BE2C (cell line): ENCODE measurements around the gene KLHL22.
"Not testable (repeated sequence)": the region's sequence is repeated elsewhere in the genome, so short reads cannot be mapped to it uniquely, and the experiment has no call there.

Experiments
- DNase-seq: peaks from one replicate; pipeline ENCODE4 v3.0.0-alpha.2; 2020
- H3K27me3 ChIP-seq: fragments of 250-450 bp; sonication (Bioruptor Pico); 2 replicates; pipeline ENCODE4 v1.5.1; 2020; ENCODE audit warnings: mild to moderate bottlenecking
- H3K36me3 ChIP-seq: fragments of 250-450 bp; sonication (Bioruptor Pico); 2 replicates; pipeline ENCODE4 v1.5.1; 2020; ENCODE audit warnings: mild to moderate bottlenecking
- H3K4me1 ChIP-seq: fragments of 250-450 bp; sonication (Bioruptor Pico); 2 replicates; pipeline ENCODE4 v1.5.1; 2020
- H3K4me3 ChIP-seq: 2 replicates; pipeline ENCODE4 v1.5.1; 2011; ENCODE audit warnings: low read depth, low read length
- H3K9me3 ChIP-seq: fragments of 250-450 bp; sonication (Bioruptor Pico); 2 replicates; pipeline ENCODE4 v1.5.1; 2020
- TF ChIP-seq, protein P1 (sequence below): IDR thresholded peaks from 2 replicates; pipeline ENCODE4 v1.5.1; 2012; ENCODE audit warnings: mild to moderate bottlenecking, low read depth, low read length

Gene KLHL22

DNA sequence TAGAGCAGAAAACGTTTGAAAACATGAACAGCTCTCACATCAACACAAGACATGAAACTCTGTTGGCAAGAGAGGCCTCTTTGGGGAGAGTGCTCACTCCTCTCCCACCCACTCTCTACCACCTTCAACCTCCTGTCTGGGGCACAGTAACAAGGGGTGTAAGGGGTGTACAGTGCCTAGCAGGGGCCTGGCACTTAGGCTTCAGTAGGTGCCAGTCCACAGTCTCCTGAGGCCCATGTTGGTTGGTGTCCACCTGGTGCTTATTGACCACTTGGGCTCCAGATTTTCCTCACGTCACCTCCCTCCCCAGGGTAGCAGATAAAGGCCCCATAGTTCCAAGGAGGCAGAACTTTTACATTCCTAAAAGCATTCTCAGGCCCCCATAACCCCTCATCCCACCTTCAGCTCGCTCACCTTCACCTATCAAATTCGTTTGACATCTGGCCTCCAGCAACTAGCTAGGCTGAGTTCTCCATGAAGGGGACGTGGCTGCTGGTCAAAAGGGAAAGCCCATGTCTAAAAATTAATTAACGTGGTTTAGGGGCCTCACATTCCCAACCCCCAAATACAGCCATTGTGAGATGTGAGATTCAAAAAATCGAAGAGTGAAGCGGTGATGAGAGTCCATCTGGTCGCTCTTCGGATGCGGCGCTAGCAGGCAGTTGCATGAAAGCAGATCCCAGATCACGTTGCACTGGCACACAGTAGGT lies 11.1 kb upstream of the KLHL22 start:
- Histone ChIP-seq H3K27me3 (no peaks in the 10 kb centered on the region), H3K9me3 (no peaks in the 10 kb centered on the region), H3K4me3 (peak overlapping the region; percentile 100), H3K4me1 (peaks cover 12% of the 10 kb centered on the region), H3K36me3 (peaks cover 2% of the 10 kb centered on the region; the same call in 1 of the 2 replicates)
- DNase-seq, result no peak
- TF ChIP-seq, protein P1, sequence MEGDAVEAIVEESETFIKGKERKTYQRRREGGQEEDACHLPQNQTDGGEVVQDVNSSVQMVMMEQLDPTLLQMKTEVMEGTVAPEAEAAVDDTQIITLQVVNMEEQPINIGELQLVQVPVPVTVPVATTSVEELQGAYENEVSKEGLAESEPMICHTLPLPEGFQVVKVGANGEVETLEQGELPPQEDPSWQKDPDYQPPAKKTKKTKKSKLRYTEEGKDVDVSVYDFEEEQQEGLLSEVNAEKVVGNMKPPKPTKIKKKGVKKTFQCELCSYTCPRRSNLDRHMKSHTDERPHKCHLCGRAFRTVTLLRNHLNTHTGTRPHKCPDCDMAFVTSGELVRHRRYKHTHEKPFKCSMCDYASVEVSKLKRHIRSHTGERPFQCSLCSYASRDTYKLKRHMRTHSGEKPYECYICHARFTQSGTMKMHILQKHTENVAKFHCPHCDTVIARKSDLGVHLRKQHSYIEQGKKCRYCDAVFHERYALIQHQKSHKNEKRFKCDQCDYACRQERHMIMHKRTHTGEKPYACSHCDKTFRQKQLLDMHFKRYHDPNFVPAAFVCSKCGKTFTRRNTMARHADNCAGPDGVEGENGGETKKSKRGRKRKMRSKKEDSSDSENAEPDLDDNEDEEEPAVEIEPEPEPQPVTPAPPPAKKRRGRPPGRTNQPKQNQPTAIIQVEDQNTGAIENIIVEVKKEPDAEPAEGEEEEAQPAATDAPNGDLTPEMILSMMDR, result no peak

DNA sequence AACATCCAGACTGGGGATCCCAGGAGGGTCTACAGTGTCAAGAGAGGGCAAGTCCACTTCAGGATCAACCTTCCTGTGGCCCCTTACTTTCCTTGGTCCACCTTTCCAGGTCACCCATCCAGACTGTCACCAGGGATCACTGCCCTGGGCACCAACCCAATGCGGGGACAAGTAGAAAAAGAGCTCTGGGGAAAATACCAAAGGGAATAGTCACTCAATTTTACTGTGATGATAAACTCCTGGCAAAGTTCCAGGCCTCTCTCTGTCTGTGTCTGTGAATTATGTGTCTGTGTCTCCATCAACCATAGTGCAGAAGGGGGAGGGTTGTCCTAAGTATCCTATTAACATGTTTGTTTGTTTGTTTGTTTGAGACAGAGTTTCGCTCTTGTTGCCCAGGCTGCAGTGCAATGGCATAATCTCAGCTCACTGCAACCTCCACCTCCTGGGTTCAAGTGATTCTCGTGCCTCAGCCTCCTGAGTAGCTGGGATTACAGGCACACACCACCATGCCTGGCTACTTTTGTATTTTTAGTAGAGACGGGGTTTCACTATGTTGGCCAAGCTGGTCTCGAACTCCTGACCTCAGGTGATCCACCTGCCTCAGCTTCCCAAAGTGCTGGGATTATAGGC lies 8.8 kb upstream of the KLHL22 start:
- H3K27me3 ChIP-seq, H3K9me3 ChIP-seq, H3K36me3 ChIP-seq, H3K4me3 ChIP-seq: not testable (repeated sequence)
- H3K4me1 ChIP-seq, result peaks cover 12% of the 10 kb centered on the region
- peak; percentile 53 for DNase-seq

DNA sequence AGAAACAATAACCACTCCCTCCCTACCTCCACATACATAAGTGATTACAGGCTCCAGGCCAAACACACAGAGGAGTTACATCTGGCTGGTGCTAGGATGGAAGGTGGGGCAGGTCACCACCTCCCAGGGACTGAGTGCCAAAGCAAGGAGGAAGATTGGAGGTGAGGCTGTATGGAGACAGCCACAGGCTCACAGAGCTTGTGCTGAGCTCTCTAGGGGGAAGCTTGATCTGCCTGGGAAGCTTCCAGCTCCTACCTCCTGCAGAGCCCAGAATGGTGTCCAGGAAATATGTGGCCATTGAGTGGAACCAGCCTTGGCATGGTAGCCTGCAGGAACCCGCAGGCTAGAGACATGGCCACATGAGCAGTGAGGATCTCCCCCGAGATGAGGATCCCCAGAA lies 8.2 kb upstream of the KLHL22 start:
- H3K4me1 ChIP-seq, result peaks cover 12% of the 10 kb centered on the region
- TF ChIP-seq, protein P1, result no peak
- no peak for DNase-seq
- no peaks in the 10 kb centered on the region for H3K9me3 ChIP-seq
- H3K36me3 ChIP-seq, result no peaks in the 10 kb centered on the region
- no peak overlapping the region for H3K4me3 ChIP-seq
- no peaks in the 10 kb centered on the region for H3K27me3 ChIP-seq

DNA sequence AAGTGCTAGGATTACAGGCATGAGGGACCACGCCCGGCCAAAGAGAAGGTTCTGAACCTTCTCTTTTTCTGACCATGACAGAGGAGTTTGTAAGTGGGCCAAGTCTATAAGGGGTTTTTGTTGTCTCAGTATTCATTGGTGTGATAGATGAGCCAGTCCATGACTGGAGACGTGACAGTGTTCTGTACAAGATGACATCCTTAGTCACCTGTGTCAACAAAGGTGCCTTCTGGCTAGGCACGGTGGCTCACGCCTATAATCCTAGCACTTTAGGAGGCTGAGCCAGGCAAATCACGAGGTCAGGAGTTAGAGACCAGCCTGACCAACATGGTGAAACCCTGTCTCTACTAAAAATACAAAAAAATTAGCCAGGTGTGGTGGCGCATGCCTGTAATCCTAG lies 4.2 kb upstream of the KLHL22 start:
- Histone ChIP-seq H3K9me3 (no peaks in the 10 kb centered on the region), H3K27me3 (no peaks in the 10 kb centered on the region), H3K36me3 (no peaks in the 10 kb centered on the region), H3K4me1 (peaks cover 12% of the 10 kb centered on the region), H3K4me3 (no peak overlapping the region)
- TF ChIP-seq, protein P1, result no peak
- DNase-seq, result no peak

DNA sequence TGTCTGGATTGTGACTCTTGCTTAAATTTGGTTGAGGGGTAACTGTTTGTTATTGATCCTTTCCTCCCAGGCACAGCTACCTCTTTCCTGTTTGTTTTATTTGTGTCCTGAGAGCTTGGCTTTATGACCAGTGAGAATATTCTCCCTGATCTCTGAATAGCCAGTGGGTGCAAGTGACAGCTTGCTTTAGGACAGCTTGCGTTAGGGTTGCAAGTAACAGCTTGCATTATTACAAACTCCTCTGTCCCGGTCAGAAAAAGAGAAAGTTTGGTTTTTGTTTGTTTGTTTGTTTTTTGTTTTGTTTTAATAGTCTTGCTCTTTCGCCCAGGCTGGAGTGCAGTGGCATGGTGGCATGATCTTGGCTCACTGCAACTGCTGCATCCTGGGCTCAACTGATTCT lies 3.3 kb upstream of the KLHL22 start:
- H3K9me3 ChIP-seq, result no peaks in the 10 kb centered on the region
- H3K36me3 ChIP-seq, result no peaks in the 10 kb centered on the region
- H3K4me3 ChIP-seq, result no peak overlapping the region
- H3K4me1 ChIP-seq, result peaks cover 5% of the 10 kb centered on the region
- DNase-seq, result no peak
- TF ChIP-seq, protein P1, result no peak
- H3K27me3 ChIP-seq, result no peaks in the 10 kb centered on the region

DNA sequence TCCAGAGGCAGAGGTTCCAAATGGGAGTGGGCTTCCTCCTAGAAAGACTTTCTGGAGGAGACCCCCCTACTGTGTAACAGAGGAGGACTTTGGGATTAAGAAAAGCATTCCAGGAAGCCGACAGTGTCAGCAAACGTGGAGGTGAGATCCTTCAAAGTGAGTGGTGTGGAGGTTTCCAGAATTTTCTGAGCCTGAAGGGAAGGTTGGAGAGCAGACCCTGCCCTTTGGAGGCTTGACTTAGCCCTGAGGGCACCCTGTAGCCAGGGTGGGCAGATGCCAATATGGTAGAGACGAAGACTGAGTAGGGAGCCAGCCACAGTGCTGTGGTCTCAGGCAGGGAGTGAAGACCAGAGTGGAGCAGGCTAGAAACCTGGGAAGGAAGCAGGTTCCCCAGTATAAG lies 1.8 kb upstream of the KLHL22 start:
- DNase-seq, result no peak
- Histone ChIP-seq H3K4me3 (no peak overlapping the region), H3K9me3 (no peaks in the 10 kb centered on the region), H3K36me3 (no peaks in the 10 kb centered on the region), H3K27me3 (no peaks in the 10 kb centered on the region), H3K4me1 (peaks cover 4% of the 10 kb centered on the region; the same call in 1 of the 2 replicates)
- TF ChIP-seq, protein P1, result no peak
